Stimulated activated CD4-positive, alpha-beta T cell treated with anti-CD3 and anti-CD28 coated beads, TNF-alpha, amount 100 ng/mL, for 4 hours (primary cell): ENCODE measurements around the gene C4BPA.

Source experiments
- DNase-seq, 3 experiments: peaks; one replicate each; pipeline ENCODE4 v3.0.0-alpha.2; 2020; ENCODE audit warnings: low read depth in 3 of 3

Gene C4BPA

DNA sequence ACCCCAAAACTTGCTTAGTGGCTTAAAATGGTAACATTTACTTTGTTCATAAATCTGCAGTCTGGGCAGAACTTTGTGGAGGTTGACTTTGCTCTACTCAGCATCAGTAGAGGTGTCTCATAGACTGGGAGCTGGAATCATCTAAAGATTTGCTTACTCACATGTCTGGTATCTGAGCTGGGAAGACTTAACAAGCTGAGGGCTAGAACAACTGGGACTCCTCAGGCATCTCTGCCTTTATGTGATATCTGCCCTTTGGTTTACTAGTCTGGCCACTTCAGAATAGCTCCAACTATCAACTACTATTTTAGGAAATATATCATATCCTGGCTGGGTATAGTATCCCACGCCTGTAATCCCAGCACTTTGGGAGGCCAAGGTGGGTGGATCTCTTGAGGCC lies 82.5 kb downstream of the C4BPA start:
- no peak for DNase-seq

DNA sequence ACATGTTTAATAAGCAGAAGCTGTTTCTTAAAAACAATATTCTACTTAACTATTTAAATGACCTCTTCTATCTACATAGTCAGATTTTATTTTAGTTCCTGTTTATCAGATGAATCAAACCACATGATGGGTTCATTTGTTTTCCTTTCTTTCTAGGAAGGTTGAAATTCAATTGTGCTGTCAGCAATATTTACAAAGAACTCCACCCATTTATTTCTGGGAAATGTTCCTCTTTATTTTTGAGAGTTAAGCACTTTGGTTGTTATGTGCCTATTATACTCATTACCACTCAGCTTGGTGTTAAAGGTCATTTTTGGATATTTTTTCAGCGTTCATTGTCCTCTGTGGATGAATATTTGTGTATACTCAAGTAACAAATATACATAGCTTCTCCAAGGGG lies 84.9 kb downstream of the C4BPA start:
- DNase-seq, result no peak

DNA sequence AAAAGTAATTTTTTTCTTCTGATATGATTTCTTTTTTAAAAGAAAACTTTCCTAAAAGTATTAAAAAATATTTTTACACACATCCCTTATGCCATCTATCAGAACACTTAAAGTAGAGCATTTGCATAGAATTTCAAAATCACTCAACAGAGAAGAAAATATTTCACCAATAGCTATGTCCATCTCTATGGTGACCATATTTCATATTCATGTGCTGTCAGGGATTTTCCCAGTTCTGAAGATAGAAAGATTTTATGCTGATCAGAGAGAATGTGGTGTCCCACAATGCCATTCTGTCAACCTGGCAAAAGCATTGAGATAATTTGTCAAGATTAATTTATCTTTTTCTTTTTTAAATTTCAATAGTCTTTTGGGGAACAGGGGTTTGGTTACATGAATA lies 87.0 kb downstream of the C4BPA start:
- no peak for DNase-seq

DNA sequence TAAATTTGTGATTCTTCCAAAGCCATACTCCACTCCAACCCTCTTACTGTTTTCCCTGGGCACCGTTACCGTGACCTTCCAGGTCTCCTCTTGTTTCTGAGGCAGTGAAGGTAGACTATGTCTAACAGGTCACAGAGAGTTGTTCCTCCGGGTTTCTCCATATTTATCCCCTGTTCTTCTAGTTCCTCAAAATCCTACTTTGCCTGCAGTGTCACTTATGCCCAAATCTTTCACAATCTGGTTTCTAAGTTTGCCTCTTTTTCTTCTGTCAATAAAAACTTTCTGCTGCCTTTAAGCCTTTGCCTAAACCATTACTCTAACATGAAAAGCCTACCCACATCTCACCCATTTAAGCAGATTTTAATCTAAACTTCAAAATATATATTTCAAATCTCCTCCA lies 87.7 kb downstream of the C4BPA start:
- no peak for DNase-seq

DNA sequence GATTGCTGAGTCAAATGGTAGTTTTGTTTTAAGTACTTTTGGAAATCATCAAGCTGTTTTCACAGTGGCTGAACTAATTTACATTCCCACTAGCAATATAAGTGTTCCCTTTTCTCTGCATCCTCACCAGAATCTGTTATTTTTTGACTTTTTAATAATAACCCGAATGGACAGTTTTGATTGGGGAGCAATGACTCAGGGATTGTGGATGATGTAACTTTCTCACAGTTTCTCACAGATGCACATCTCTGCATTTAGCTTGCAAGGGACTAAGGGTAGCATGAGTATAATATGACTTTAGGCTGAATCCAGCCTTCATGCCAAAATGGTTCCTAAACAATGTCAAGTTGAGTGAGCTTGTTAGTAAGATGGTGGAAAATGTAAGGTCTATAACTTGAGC lies 90.2 kb downstream of the C4BPA start:
- no peak for DNase-seq
